CD4-positive, alpha-beta memory T cell (primary cell): ENCODE results near the gene TAF9B. TPM values are rescaled to one million over a fixed set of nuclear protein-coding genes. Genes with fewer than 3 reads are reported as not detected.
"Not testable (repeated sequence)": the region's sequence is repeated elsewhere in the genome, so short reads cannot be mapped to it uniquely, and the experiment has no call there.

Source experiments
- CTCF ChIA-PET: fragments of 350-600 bp; sonication (Branson Sonifier 250); formaldehyde crosslinking; loops from one replicate; lab custom pipeline; 2021; ENCODE audit warnings: inconsistent platforms; ENCODE audit not compliant: partially characterized antibody; lab: Charles Lee
- POLR2A ChIA-PET: fragments of 350-600 bp; sonication (Branson Sonifier 250); formaldehyde crosslinking; loops from one replicate; lab custom pipeline; 2021; ENCODE audit not compliant: partially characterized antibody; lab: Charles Lee
- DNase-seq, 5 donors: peaks; one replicate each; pipeline versions ENCODE4 v3.0.0 to v3.0.0-alpha.2; 2020 to 2022; ENCODE audit warnings: mixed read lengths in 1 of 5
- H3K27ac ChIP-seq: one replicate; pipeline ENCODE4 v1.7.0; 2013; ENCODE audit warnings: low read depth, low read length
- H3K27me3 ChIP-seq: 2 replicates; pipeline ENCODE4 v1.7.0; 2013; ENCODE audit warnings: mild to moderate bottlenecking, low read length, moderate library complexity; ENCODE audit not compliant: insufficient read depth
- H3K36me3 ChIP-seq: 2 replicates; pipeline ENCODE4 v1.7.0; 2013; ENCODE audit warnings: mild to moderate bottlenecking, low read length, moderate library complexity; ENCODE audit not compliant: insufficient read depth
- H3K4me1 ChIP-seq: 2 replicates; pipeline ENCODE4 v1.7.0; 2013; ENCODE audit warnings: mild to moderate bottlenecking, low read length, moderate library complexity; ENCODE audit not compliant: insufficient read depth
- H3K4me3 ChIP-seq, 2 donors: one replicate each; pipeline ENCODE4 v1.7.0; 2013; ENCODE audit warnings: low read length in 2 of 2, mild to moderate bottlenecking in 1 of 2
- H3K9me3 ChIP-seq, 2 donors: one replicate each; pipeline ENCODE4 v1.7.0; 2013; ENCODE audit warnings: low read length in 2 of 2, control low read depth in 1 of 2; ENCODE audit not compliant: control insufficient read depth in 1 of 2
- H3K27ac Mint-ChIP-seq, 7 donors: one replicate each; pipeline ENCODE4 v1.8.0; 2020 to 2021; ENCODE audit warnings: mixed read lengths in 7 of 7, mild to moderate bottlenecking in 6 of 7, inconsistent platforms in 3 of 7, moderate library complexity in 3 of 7
- H3K27me3 Mint-ChIP-seq, 2 donors: one replicate each; pipeline ENCODE4 v1.8.0; 2020 to 2021; ENCODE audit warnings: mixed read lengths in 2 of 2
- H3K36me3 Mint-ChIP-seq, 2 donors: one replicate each; pipeline ENCODE4 v1.8.0; 2020 to 2021; ENCODE audit warnings: mixed read lengths in 2 of 2, inconsistent platforms in 1 of 2, mild to moderate bottlenecking in 1 of 2
- H3K4me1 Mint-ChIP-seq, 4 donors: one replicate each; pipeline ENCODE4 v1.8.0; 2020 to 2021; ENCODE audit warnings: mixed read lengths in 4 of 4, mild to moderate bottlenecking in 1 of 4
- H3K4me3 Mint-ChIP-seq, 8 donors: one replicate each; pipeline ENCODE4 v1.8.0; 2020 to 2021; ENCODE audit warnings: mixed read lengths in 8 of 8, mild to moderate bottlenecking in 7 of 8, moderate library complexity in 6 of 8, inconsistent platforms in 3 of 8
- H3K9me3 Mint-ChIP-seq, 8 donors: one replicate each; pipeline ENCODE4 v1.8.0; 2020 to 2021; ENCODE audit warnings: mixed read lengths in 8 of 8, mild to moderate bottlenecking in 5 of 8, inconsistent platforms in 3 of 8, moderate library complexity in 1 of 8
- intact Hi-C: fragments of 100-400 bp; cut with micrococcal nuclease; formaldehyde crosslinking; loops from one replicate; pipeline ENCODE4 v1.15.1; 2023
- polyA plus RNA-seq, 2 donors: library from polyadenylated mRNA; unstranded; fragments of 300-500 nt; fragmentation: Illumina TruSeq; gene quantifications; one replicate each; pipeline ENCODE4 v1.2.3, GENCODE V29; 2021
- total RNA-seq, 2 experiments: library from RNA; stranded (reverse); gene quantifications; one replicate each; pipeline ENCODE4 v1.2.3, GENCODE V29; 2021

The TAF9B gene
- total and polyA plus RNA-seq, 4 experiments from 2014 or later: 23.6 to 32.8 (median 27.7) TPM

- Histone ChIP-seq H3K4me1 (no peaks in the 10 kb centered on the region), H3K4me3 (no peak overlapping the region), H3K36me3 (peaks cover 11% of the 10 kb centered on the region), H3K27me3 (no peaks in the 10 kb centered on the region), H3K27ac (no peak overlapping the region), H3K9me3 (no peaks in the 10 kb centered on the region)
- no peak overlapping the region for H3K4me3 Mint-ChIP-seq
- H3K4me1 Mint-ChIP-seq: peaks cover 2 to 14% (median 6%) of the 10 kb centered on the region in 4 donors
- H3K27me3 Mint-ChIP-seq: no peaks in the 10 kb centered on the region
- H3K36me3 Mint-ChIP-seq: peaks cover 3 to 45% of the 10 kb centered on the region in 2 donors
- CTCF ChIA-PET: no interaction called here
- intact Hi-C loops: loop anchor here (10.0 kb wide), 2 partner anchors 384 to 1124 kb away; no protein-coding TSS in a partner anchor
- H3K9me3 Mint-ChIP-seq: no peaks in the 10 kb centered on the region
- POLR2A ChIA-PET: interaction anchor here (1.0 to 1.5 kb wide), 4 partner anchors 9 to 38 kb away, joined by 3 to 4 read pairs (median 3); partner anchors contain the start of gene TAF9B
- peak overlapping the region in 5 of 7 donors; percentile 7 to 78 (median 38) for H3K27ac Mint-ChIP-seq
- no peak for DNase-seq
Measured at GRCh38 chrX:78130396-78130795, 9.1 kb downstream of the TAF9B start.

DNA sequence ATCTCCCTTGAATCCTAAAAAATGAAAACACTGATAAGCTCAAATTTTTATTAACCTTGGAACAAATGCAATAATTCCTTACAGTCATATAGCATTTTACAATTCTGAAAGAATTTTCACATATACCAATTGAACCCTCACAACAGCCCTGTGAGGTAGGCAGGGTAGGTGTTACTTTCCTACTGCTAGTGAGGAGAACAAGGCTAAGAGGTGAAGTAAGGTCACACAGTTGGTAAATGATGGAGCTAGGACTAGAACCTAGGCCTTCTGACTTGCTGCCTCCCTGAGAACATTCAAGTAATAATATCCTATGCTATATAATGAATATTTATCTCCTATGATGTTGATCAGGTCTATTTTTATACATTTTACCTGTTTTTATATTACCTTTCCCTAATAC is 9.7 kb downstream of the TAF9B start:
- Histone ChIP-seq H3K27ac (no peak overlapping the region), H3K4me1 (no peaks in the 10 kb centered on the region), H3K27me3 (no peaks in the 10 kb centered on the region), H3K4me3 (no peak overlapping the region), H3K9me3 (no peaks in the 10 kb centered on the region), H3K36me3 (peaks cover 18% of the 10 kb centered on the region)
- ChIA-PET CTCF (no interaction called here), POLR2A (interaction anchor here (1.0 kb wide), 1 partner anchor 12 kb away, joined by 3 read pairs; no protein-coding TSS in a partner anchor)
- H3K9me3 Mint-ChIP-seq: no peaks in the 10 kb centered on the region
- intact Hi-C loops: loop anchor here (10.0 kb wide), 3 partner anchors 385 to 1125 kb away; no protein-coding TSS in a partner anchor
- no peak overlapping the region for H3K4me3 Mint-ChIP-seq
- H3K27ac Mint-ChIP-seq: peak overlapping the region in 4 of 7 donors; percentile 4 to 53 (median 32)
- peaks cover 2 to 14% (median 6%) of the 10 kb centered on the region in 4 donors for H3K4me1 Mint-ChIP-seq
- H3K27me3 Mint-ChIP-seq: no peaks in the 10 kb centered on the region
- H3K36me3 Mint-ChIP-seq: peaks cover 6 to 51% of the 10 kb centered on the region in 2 donors
- DNase-seq: no peak

DNA sequence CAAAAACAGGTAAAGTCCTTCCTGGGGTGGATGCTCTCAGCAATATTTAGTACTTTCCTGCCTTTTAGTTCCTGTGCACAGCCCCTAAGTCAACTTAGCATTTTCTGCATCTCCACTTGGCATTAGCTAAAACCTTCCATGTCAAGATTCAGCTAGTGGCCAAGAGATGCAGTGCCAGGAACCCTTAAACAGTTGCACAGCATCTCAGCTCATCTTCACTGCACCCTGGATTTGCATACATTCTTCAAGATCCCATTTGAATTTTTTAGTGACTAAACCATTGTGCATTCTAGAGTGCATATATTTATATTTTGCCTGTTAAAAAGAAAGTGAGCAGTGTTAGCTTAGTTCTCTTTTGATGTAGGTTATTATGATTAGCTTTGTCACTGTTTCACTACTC is 13.7 kb downstream of the TAF9B start:
- peaks cover 40% of the 10 kb centered on the region for H3K36me3 ChIP-seq
- H3K27me3 ChIP-seq, H3K27ac ChIP-seq, POLR2A ChIA-PET, H3K4me1 ChIP-seq, DNase-seq, H3K27me3 Mint-ChIP-seq, H3K9me3 ChIP-seq, H3K9me3 Mint-ChIP-seq, H3K4me3 ChIP-seq, H3K4me3 Mint-ChIP-seq: not testable (repeated sequence)
- CTCF ChIA-PET: interaction anchor here (1.3 to 1.4 kb wide), 2 partner anchors 12 to 74 kb away, joined by 3 to 13 read pairs; no protein-coding TSS in a partner anchor
- Mint-ChIP-seq H3K4me1 (peaks cover 2 to 13% (median 8%) of the 10 kb centered on the region in 4 donors), H3K27ac (peak overlapping the region in 4 of 7 donors; percentile 10 to 59 (median 34)), H3K36me3 (peaks cover 10 to 86% of the 10 kb centered on the region in 2 donors)
- intact Hi-C loops: loop anchor here (10.0 kb wide), 1 partner anchor 429 kb away; no protein-coding TSS in a partner anchor

DNA sequence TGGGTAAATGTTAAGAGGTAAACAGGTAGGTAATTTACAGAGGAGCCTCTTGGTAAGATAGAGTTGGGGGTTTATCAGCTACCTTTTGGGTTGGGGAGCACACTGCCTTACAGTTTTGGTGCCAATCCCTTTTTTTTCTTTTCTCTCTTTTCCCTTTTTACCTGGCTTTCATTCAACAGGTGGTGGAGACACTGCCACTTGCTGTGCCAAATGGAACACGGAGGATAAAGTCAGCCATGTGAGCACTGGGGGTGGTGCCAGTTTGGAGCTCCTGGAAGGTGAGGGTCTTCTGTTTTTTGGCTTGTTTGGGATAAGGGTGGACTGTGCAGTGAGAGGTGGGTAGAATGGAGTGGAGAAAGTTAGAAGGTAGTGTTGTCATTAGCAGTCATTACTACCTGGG is 14.3 kb downstream of the TAF9B start:
- POLR2A ChIA-PET: interaction anchor here (1.0 kb wide), 1 partner anchor 14 kb away, joined by 4 read pairs; the partner anchor contains the start of gene TAF9B

DNA sequence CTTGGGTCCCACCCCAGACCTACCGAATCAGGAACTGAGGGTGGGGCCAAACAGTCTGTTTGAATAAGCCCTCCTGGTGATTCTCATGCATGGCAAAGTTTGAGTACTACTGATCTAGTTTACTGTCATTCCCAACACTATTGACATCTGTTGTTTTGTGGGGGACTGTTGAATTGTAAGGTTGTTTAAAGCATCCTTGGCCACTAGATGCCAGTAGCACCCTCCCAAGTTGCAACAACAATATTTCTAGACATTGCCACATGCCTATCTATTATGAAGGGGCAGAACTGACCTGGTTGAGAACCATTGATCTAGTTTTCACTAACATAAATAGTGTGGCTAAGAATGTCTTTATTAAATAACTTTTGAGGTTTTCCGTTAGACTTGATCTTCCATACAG is 15.1 kb downstream of the TAF9B start:
- H3K27me3 ChIP-seq: no peaks in the 10 kb centered on the region
- peaks cover 5% of the 10 kb centered on the region for H3K4me1 ChIP-seq
- H3K27ac ChIP-seq: no peak overlapping the region
- Mint-ChIP-seq H3K9me3 (peaks cover 0 to 2% (median 0%) of the 10 kb centered on the region in 8 donors), H3K36me3 (peaks cover 15 to 78% of the 10 kb centered on the region in 2 donors), H3K4me1 (peaks cover 3 to 18% (median 8%) of the 10 kb centered on the region in 4 donors), H3K27ac (peak overlapping the region in 5 of 7 donors; percentile 53 to 83 (median 70)), H3K4me3 (peak overlapping the region in 1 of 8 donors; percentile 10), H3K27me3 (no peaks in the 10 kb centered on the region)
- H3K9me3 ChIP-seq: no peaks in the 10 kb centered on the region
- H3K36me3 ChIP-seq: peaks cover 36% of the 10 kb centered on the region
- no peak overlapping the region for H3K4me3 ChIP-seq
- CTCF ChIA-PET: interaction anchor here (0.9 to 1.3 kb wide), 2 partner anchors 13 to 15 kb away, joined by 3 to 5 read pairs; partner anchors contain the start of gene TAF9B
- intact Hi-C loops: loop anchor here (5.0 to 10.0 kb wide), 3 partner anchors 430 to 958 kb away; no protein-coding TSS in a partner anchor
- peak in 1 of 5 donors; percentile 12 for DNase-seq
- POLR2A ChIA-PET: interaction anchor here (1.0 kb wide), 1 partner anchor 15 kb away, joined by 4 read pairs; the partner anchor contains the start of gene TAF9B

More for the DNA sequence above, 14.3 kb downstream of the TAF9B start:
- H3K27me3 ChIP-seq: no peaks in the 10 kb centered on the region
- no peak for DNase-seq
- peaks cover 36% of the 10 kb centered on the region for H3K36me3 ChIP-seq
- CTCF ChIA-PET: interaction anchor here (0.9 to 1.4 kb wide), 3 partner anchors 12 to 75 kb away, joined by 3 to 13 read pairs (median 5); partner anchors contain the start of gene TAF9B
- intact Hi-C loops: loop anchor here (10.0 kb wide), 1 partner anchor 430 kb away; no protein-coding TSS in a partner anchor
- H3K4me1 Mint-ChIP-seq: peaks cover 2 to 12% (median 6%) of the 10 kb centered on the region in 4 donors
- H3K4me1 ChIP-seq: no peaks in the 10 kb centered on the region
- H3K9me3 ChIP-seq: no peaks in the 10 kb centered on the region
- peaks cover 0 to 2% (median 0%) of the 10 kb centered on the region in 8 donors for H3K9me3 Mint-ChIP-seq
- no peak overlapping the region for H3K4me3 Mint-ChIP-seq
- no peaks in the 10 kb centered on the region for H3K27me3 Mint-ChIP-seq
- peak overlapping the region in 5 of 7 donors; percentile 45 to 88 (median 59) for H3K27ac Mint-ChIP-seq
- no peak overlapping the region for H3K4me3 ChIP-seq
- no peak overlapping the region for H3K27ac ChIP-seq
- peaks cover 10 to 79% of the 10 kb centered on the region in 2 donors for H3K36me3 Mint-ChIP-seq

- Mint-ChIP-seq H3K36me3 (peaks cover 21 to 81% of the 10 kb centered on the region in 2 donors), H3K27me3 (no peaks in the 10 kb centered on the region), H3K4me1 (peaks cover 7 to 26% (median 12%) of the 10 kb centered on the region in 4 donors), H3K27ac (peak overlapping the region in 3 of 7 donors; percentile 40 to 81 (median 57)), H3K9me3 (peaks cover 0 to 2% (median 0%) of the 10 kb centered on the region in 8 donors), H3K4me3 (no peak overlapping the region)
- Histone ChIP-seq H3K36me3 (peaks cover 40% of the 10 kb centered on the region), H3K4me1 (peaks cover 5% of the 10 kb centered on the region), H3K27ac (no peak overlapping the region), H3K27me3 (no peaks in the 10 kb centered on the region), H3K4me3 (no peak overlapping the region), H3K9me3 (no peaks in the 10 kb centered on the region)
- POLR2A ChIA-PET: no interaction called here
- no peak for DNase-seq
- intact Hi-C loops: loop anchor here (5.0 to 10.0 kb wide), 3 partner anchors 432 to 959 kb away; no protein-coding TSS in a partner anchor
- CTCF ChIA-PET: no interaction called here
Measured at GRCh38 chrX:78123190-78123589, 16.3 kb downstream of the TAF9B start.
